NCI-H187 treated with DMSO at 0.1 percent for 48 hours (cell line): ENCODE data around the gene ITPR1.
A peak's percentile ranks its signal among the peaks of the same experiment; 100 is the strongest.
"Not testable (repeated sequence)": the region's sequence is repeated elsewhere in the genome, so short reads cannot be mapped to it uniquely, and the experiment has no call there.

ENCODE experiments used
- DNase-seq: peaks from one replicate; lab custom pipeline; 2025; lab: John Stamatoyannopoulos, UW

The ITPR1 gene

GRCh38 chr3:4596612-4597011 lies 103.5 kb downstream of the ITPR1 start:
- no peak for DNase-seq

DNA sequence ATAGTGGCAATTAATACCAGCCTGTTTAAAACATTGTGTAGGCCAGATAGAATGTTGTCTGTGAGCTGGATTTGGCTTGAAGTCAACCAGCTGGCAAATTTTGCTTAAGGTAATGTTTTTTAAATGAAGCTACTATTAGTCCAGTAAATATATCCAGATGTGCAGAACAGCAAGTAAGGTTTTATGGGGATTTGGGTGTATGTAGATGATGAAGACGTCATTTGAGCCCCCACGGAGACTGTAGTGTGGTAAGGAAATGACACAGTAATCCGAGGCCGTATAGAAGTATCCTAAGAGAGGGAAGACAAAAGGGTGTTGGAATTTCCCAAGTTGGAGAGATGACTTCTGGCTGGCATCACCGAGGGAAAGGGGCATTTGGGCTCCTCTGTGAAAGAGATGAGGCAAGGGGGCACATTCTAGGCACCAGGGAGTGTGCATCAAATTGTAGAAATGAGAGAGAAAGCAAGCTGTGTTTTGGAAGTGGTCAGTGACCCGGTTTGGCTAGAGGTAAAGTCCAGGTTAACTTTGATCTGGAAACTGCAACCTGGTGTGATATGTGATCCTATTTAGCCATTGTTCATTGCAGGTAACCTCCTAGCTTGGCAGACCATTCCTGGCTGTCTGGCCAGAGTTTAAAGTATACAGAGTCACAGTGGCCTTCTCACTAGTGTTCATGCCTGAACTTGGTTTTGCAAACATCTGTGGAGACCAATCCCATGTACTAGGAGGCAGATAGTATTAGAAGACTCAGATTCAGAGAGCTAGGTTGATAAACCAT lies 104.2 kb downstream of the ITPR1 start:
- DNase-seq = no peak

GRCh38 chr3:4598232-4598631 lies 105.1 kb downstream of the ITPR1 start:
- not testable (repeated sequence) for DNase-seq

DNA sequence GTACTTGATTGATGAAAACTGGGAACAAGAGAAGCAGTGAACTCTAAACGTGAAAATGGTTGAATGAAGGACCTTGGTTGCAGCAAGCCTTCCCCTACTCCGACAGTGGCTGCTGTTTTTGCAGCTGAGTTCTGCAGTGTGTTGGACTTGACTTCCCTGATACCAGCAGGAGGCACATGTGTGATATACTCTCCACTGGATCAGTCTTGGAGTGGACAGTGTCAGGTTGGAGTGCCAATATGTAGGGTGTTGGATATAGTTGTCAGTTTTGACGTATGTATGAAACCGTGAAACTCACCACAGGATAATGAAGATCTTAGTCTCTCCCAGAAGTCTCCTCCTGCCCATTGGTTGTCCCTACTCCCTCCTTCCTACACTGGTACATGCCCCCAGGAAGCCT lies 106.5 kb downstream of the ITPR1 start:
- no peak for DNase-seq

- DNase-seq = no peak
These were observed 107.3 kb downstream of the ITPR1 start for GRCh38 chr3:4600493-4600892.

DNA sequence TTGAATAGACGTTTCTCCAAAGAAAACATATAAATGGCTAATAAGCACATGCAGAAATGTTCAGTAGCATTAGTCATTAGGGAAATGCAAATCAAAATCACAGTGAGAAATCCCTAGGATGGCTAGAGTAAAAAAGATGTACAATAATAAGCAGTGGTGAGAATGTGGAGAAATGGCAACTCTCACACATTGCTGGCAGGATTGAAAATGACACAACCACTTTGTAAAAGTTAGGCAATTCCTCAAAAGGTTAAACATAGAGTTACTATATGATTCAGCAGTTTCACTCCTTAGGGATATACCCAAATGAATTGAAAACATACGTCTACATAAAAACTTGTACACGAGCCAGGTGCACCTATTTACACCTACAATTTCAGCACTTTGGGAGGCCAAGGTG lies 108.7 kb downstream of the ITPR1 start:
- DNase-seq = no peak

- no peak for DNase-seq
These were observed 111.5 kb downstream of the ITPR1 start for GRCh38 chr3:4604693-4605092.

GRCh38 chr3:4606911-4607310 lies 113.8 kb downstream of the ITPR1 start:
- DNase-seq = no peak

DNA sequence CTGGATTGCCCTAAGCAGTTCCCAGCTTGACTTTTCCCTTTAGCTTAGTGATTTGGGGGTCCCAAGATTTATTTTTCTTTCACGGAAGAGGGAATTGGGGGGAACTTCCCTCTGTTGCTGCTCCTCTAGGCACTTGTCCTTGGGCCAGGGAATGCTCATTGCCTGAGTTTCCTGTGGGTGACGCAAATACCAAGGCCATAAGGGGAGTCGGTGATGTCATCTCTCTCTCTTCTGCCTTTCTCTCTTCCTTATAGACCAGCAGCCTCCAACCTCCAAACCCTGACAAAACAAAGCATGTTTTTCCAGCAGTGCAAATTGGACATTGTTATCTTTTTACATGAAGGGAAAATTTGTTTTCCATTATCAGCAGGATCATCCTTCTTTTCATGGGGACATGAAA lies 120.2 kb downstream of the ITPR1 start:
- DNase-seq = no peak

DNA sequence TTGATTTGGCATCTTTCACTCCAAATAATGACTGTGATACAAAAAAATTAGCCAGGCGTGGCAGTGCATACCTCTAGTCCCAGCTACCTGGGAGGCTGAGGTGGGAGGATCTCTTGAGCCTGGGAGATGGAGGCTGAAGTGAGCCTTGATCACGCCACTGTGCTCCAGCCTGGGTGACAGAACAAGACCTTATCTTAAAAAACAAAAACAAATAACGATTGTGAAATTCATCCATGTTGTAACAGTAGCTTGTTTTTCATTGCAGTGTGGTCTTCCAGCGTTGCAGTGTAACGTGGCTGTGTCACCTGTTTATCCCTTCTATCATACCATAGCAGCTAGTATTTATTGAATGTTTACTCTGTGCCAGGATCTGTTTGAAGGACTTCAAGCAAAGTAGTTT lies 120.9 kb downstream of the ITPR1 start:
- DNase-seq = no peak

- no peak for DNase-seq
These were observed 121.8 kb downstream of the ITPR1 start for GRCh38 chr3:4614927-4615326.

DNA sequence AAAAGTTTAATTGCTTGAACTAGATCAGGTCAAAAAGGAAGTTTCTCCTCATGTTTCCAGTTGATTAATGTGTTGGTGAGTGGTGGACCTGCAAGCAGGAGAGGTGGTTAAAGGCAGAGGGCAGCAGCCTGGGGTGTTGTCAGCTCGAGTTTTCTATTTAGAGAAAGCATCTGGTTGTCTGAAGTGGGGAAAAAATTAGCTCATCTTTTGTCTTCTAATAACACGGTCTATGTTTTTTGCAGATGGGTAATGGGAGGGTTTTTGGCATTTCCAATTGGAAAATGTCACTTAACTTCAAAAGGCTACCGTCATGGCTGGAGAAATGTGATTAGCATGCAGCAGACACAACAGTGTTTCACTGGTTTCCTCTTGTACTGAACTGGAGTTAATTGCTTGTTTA lies 122.6 kb downstream of the ITPR1 start:
- DNase-seq = no peak

GRCh38 chr3:4623421-4623999 lies 130.4 kb downstream of the ITPR1 start:
- no peak for DNase-seq

GRCh38 chr3:4627651-4628375 lies 134.7 kb downstream of the ITPR1 start:
- no peak for DNase-seq

GRCh38 chr3:4629095-4630007 lies 136.2 kb downstream of the ITPR1 start:
- no peak for DNase-seq

DNA sequence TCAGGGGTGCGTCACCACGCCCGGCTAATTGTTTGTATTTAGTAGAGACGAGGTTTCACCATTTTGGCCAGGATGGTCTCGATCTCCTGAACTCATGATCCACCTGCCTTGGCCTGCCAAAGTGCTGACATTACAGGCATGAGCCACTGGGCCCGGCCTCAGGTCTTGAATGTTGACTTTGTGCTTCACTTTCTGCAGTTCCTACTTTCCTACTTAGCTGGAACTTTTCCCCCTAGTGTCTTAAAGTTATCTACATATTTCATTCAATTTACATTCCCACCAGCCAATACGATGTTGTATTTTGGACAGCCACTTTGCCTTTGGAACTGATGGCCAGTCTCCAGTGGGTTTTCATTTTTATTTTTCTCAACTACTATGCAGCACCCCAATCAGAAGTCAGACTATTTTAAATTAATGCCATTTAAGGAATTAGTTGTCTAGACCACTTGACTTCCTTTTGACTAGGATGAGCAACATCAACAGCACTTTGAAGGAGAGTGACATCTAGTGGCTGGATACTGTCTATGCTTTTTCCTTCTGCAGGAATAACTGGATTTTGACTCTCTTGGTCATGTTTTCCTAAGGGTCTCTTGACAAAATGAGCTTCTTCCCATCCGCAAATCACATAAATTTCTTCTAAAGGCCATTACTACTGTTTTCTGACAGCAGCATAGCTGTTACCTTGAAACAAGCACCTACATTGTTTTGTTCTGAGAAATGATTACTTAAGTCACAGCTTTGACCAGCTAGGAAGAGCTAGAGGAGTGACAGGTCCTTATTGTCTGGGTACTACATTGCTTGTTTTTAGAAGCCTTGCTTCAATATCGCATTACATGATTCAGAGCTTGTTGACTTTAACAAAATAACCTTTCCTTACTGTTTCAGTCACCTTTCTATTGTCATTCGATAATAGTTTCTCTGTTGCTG lies 140.2 kb downstream of the ITPR1 start:
- DNase-seq = peak; percentile 25

DNA sequence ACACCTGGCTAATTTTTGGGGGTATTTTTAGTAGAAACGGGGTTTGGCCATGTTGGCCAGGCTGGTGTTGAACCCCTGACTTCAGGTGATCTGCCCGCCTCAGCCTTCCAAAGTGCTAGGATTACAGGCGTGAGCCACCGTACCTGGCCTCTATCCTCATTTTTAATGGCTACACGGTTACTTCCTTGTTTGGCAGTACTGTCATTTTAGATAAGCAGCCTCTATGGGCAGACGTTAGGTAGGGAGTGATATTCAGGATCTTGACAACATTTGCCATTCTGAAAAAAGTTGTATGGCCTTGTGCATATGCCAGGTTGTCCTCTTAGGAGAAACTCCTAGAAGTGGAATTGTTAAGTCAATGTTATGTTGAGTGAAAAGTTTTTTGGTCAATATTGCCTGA lies 141.7 kb downstream of the ITPR1 start:
- no peak for DNase-seq

DNA sequence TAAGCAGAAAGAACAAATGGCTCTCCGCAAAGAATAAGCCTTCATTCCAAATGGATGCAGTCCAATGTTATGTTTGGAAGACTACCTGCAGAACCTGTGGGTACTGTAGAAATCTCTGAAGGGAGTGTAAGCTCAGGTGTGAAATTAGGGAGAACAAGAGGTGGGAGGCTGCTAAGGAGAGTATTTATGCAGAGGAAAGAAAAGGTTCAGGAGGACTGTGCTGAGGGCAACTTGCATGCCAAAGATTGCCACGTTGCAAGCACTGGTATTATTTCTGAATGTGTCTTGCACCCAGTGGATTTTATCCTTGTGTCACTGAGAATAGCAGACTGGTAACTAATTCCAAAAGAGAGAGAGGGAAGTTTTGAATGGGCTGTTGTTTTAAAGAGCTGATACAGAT lies 144.1 kb downstream of the ITPR1 start:
- DNase-seq = no peak

DNA sequence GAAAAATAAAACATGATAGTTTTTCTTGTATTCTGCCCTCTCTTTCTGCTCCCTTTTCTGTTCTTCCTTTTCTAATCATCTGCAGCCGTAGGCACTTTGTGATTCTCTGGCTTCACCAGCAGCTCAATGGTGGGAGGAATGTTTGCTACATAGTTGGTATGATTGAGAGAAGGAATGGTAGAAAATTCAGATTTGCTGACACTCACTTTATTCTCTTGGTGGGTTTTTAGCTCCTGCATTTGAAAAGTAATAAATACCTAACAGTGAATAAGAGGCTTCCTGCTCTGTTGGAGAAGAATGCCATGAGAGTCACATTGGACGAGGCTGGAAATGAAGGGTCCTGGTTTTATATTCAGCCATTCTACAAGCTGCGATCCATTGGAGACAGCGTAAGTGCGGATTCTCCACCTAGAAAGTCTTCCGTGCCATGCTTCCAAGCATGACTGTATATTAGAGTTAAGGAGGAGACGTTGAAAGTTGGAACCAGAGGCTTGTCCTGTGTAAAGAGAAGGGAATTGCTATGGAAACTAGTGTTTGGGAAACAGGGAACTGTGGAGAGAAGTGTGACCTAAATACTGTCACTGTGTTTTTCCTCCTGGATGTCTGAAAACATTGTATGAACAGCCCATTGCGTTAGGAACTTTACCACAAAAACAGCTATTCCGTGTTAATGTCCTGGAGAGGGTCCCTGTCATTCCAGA lies 148.9 kb downstream of the ITPR1 start:
- DNase-seq = no peak

DNA sequence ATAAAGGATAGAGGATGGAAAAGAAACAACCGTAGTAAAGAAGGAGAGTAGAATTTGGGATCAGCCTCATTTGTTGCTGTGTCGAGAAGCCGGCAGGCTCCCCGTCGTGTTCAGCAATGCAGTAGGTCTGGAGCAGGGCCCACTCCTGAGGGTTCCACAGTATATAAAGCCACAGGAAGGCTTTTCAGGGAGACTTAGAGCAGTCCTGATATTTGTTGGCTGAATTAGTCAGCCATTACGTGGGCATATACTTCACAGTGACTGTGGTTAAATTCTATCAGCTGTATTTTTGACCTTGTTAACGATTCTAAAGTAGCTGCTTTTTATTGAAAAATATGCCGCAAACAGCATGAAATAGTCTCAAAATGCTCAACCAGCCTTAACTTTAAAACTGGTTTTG lies 149.5 kb downstream of the ITPR1 start:
- no peak for DNase-seq
